ENCODE measurements around the gene FBXO5.

Gene FBXO5

GRCh38 chr6:152950240-152950639 lies 32.6 kb downstream of the FBXO5 start:
- TF ChIP-seq SPI1 (IDR thresholded peaks at IDR 0.05; ENCODE audit: borderline replicate concordance, low read depth), result no peak
- TF ChIP-seq REST (IDR thresholded peaks at IDR 0.05; ENCODE audit: insufficient replicate concordance, low read depth), result no peak
- no peak for TF ChIP-seq GABPA (IDR thresholded peaks at IDR 0.05; ENCODE audit: low read depth)
- no peak for TF ChIP-seq POLR2AphosphoS5 (IDR thresholded peaks at IDR 0.05; ENCODE audit: low read depth)
- no peak for TF ChIP-seq CTCF (IDR thresholded peaks at IDR 0.05; ENCODE audit: insufficient read depth, low read length)
- Histone ChIP-seq H3K27ac (replicated peaks) (no peak overlapping the region), H3K27me3 (ENCODE audit: insufficient read depth, poor library complexity, severe bottlenecking) (no peaks in the 10 kb centered on the region), H3K4me3 (replicated peaks; ENCODE audit: insufficient read depth, low read length) (no peak overlapping the region)
- no peak for DNase-seq (ENCODE audit: low read depth in 1 of 2, low spot score in 1 of 2)

GRCh38 chr6:152948150-152948768 lies 34.6 kb downstream of the FBXO5 start:
- Histone ChIP-seq H3K4me3 (replicated peaks; ENCODE audit: insufficient read depth, low read length) (no peak overlapping the region), H3K27ac (replicated peaks) (no peak overlapping the region), H3K27me3 (ENCODE audit: insufficient read depth, poor library complexity, severe bottlenecking) (no peaks in the 10 kb centered on the region)
- DNase-seq (ENCODE audit: low read depth in 1 of 2, low spot score in 1 of 2), result peak in 1 of 2 experiments; percentile 18
- TF ChIP-seq REST (IDR thresholded peaks at IDR 0.05; ENCODE audit: insufficient replicate concordance, low read depth), result no peak
- TF ChIP-seq CTCF (IDR thresholded peaks at IDR 0.05; ENCODE audit: insufficient read depth, low read length), result peak; percentile 40

GRCh38 chr6:152946995-152947394 lies 35.8 kb downstream of the FBXO5 start:
- Histone ChIP-seq H3K27me3 (ENCODE audit: insufficient read depth, poor library complexity, severe bottlenecking) (no peaks in the 10 kb centered on the region), H3K27ac (replicated peaks) (no peak overlapping the region), H3K4me3 (replicated peaks; ENCODE audit: insufficient read depth, low read length) (no peak overlapping the region)
- DNase-seq (ENCODE audit: low read depth in 1 of 2, low spot score in 1 of 2), result no peak
- TF ChIP-seq REST (IDR thresholded peaks at IDR 0.05; ENCODE audit: insufficient replicate concordance, low read depth) (no peak), SPI1 (IDR thresholded peaks at IDR 0.05; ENCODE audit: borderline replicate concordance, low read depth) (no peak), GABPA (IDR thresholded peaks at IDR 0.05; ENCODE audit: low read depth) (no peak), CTCF (IDR thresholded peaks at IDR 0.05; ENCODE audit: insufficient read depth, low read length) (no peak), POLR2AphosphoS5 (IDR thresholded peaks at IDR 0.05; ENCODE audit: low read depth) (no peak)
